ENCODE results near the gene KHSRP.

Gene KHSRP
- 73.5 to 109 (median 99.1) reads per million in 3 donors for total RNA-seq

DNA sequence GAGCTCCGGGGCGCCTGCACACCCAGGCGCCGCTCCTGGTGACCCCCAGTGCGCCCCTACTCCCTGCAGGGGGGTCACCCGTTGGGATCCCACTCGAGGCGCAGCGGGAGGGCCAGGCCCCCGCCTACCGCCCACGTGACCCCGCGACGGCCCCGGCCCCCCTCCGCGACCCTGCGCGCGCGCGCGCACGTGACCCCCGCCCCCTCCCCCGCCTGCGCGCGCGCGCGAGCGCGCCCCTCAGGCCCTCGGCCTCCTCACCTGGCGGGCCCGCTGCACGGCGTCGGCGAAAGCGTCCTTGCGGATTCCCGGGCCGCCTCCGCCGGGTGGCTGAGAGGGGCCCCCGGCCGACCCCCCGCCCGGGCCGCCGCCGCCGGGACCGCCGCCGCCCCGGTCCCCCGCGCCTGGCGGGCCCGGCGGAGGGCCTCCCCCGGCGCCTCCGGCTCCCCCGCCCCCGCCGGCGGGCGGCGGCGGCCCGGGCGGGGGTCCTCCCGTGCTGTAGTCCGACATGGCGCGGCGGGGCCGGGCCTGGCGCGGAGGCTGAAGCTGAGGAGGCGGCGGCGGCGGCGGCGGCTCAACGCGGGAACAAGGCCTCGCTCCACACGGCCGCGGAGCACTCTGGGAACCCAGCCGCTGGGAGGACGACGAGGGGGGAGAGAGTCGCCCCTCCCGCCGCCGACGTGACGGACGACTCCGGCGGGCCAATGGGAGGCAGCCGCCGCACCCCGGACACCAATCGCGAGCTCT lies at the start of gene KHSRP:
Gene KHSRP (minus strand): TSS at position 617 of the 744 bp plus-strand sequence. CDS start 110 bp downstream, at position 507.
- peaks cover 22% of the 10 kb centered on the region for H3K36me3 ChIP-seq (ENCODE audit: control insufficient read depth, insufficient read depth, low read length)
- H3K27me3 ChIP-seq (replicated peaks; ENCODE audit: control insufficient read depth, insufficient read depth, low read length, poor library complexity, severe bottlenecking), result no peaks in the 10 kb centered on the region
- H3K9me3 ChIP-seq (ENCODE audit: control insufficient read depth, low read length), result no peaks in the 10 kb centered on the region
- DNase-seq, result peak in 1 of 3 donors; percentile 13
- H3K4me1 ChIP-seq (ENCODE audit: control insufficient read depth, insufficient read depth, low read length, poor library complexity, severe bottlenecking), result peaks cover 17% of the 10 kb centered on the region
- peak within 1 kb of the TSS; percentile 51 for H3K4me3 ChIP-seq (ENCODE audit: insufficient read depth, low read depth, low read length, poor library complexity, severe bottlenecking)
- peak within 1 kb of the TSS; percentile 65 for H3K27ac ChIP-seq (ENCODE audit: insufficient read depth, low read length, poor library complexity, severe bottlenecking)

DNA sequence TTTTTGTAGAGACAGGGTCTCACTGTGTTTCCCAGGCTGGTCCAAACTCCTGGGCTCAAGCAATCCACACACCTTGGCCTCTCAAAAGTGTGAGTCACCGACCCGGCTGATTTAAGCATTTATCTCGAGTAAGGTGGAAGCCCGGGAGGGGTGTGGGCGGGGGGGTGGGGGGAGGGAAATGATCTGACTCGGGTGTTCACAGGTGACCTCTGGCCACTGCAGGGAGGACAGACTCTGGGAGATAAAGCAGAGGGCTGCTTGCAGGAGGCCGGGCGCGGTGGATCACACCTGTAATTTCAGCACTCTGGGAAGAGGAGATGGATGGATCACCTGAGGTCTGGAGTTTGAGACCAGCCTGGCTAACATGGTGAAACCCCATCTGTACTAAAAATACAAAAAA lies 49.0 kb upstream of the KHSRP start:
- Histone ChIP-seq H3K9me3 (ENCODE audit: control insufficient read depth, low read length) (no peaks in the 10 kb centered on the region), H3K27ac (ENCODE audit: insufficient read depth, low read length, poor library complexity, severe bottlenecking) (no peak overlapping the region)

DNA sequence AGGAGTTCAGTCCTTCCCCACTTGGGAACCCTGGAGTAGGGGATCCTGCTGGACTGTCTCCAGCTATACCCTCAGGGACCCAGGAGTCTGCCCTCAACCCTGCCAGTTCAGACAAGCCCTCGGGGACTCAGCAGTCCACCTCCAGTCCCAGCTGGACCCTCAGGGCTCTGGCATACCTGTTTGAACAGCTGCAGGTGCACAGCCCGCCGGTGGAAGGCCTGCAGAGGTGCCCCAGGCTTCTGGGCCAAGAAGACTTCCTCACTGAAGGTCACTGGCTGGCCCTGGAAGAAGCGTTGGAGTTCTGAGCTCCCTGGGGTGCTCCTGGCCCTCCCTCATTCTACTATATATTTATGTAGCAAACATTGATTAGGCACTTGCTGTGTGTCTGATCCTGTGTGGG lies 48.1 kb upstream of the KHSRP start:
- H3K4me3 ChIP-seq (ENCODE audit: insufficient read depth, low read depth, low read length, poor library complexity, severe bottlenecking), result no peak overlapping the region
- H3K36me3 ChIP-seq (ENCODE audit: control insufficient read depth, insufficient read depth, low read length), result peaks cover 46% of the 10 kb centered on the region
- H3K9me3 ChIP-seq (ENCODE audit: control insufficient read depth, low read length), result no peaks in the 10 kb centered on the region
- no peaks in the 10 kb centered on the region for H3K4me1 ChIP-seq (ENCODE audit: control insufficient read depth, insufficient read depth, low read length, poor library complexity, severe bottlenecking)
- no peak overlapping the region for H3K27ac ChIP-seq (ENCODE audit: insufficient read depth, low read length, poor library complexity, severe bottlenecking)
- no peaks in the 10 kb centered on the region for H3K27me3 ChIP-seq (replicated peaks; ENCODE audit: control insufficient read depth, insufficient read depth, low read length, poor library complexity, severe bottlenecking)
- DNase-seq, result no peak

More for the DNA sequence above, 49.0 kb upstream of the KHSRP start:
- peaks cover 51% of the 10 kb centered on the region for H3K36me3 ChIP-seq (ENCODE audit: control insufficient read depth, insufficient read depth, low read length)
- no peak overlapping the region for H3K4me3 ChIP-seq (ENCODE audit: insufficient read depth, low read depth, low read length, poor library complexity, severe bottlenecking)
- no peak for DNase-seq
- no peaks in the 10 kb centered on the region for H3K4me1 ChIP-seq (ENCODE audit: control insufficient read depth, insufficient read depth, low read length, poor library complexity, severe bottlenecking)
- no peaks in the 10 kb centered on the region for H3K27me3 ChIP-seq (replicated peaks; ENCODE audit: control insufficient read depth, insufficient read depth, low read length, poor library complexity, severe bottlenecking)

DNA sequence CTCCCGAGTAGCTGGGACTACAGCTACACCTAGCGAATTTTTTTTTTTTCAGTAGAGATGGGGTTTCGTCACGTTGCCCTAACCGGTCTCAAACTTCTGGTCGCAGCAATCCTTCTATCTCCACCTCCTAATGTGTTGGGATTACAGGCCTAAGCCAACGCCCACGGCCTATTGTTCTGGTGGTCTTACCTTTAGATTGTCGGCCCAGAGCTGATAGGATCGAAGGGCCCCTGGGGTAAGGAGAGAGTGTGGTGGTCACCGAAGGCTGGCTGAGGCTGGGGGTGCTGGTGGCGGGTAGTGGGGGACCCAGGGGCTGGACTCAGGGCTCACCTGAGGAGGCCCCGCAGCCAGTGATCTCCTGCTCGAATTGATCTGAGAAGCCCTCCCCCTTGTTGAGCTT lies 46.5 kb upstream of the KHSRP start:
- Histone ChIP-seq H3K27me3 (replicated peaks; ENCODE audit: control insufficient read depth, insufficient read depth, low read length, poor library complexity, severe bottlenecking) (no peaks in the 10 kb centered on the region), H3K36me3 (ENCODE audit: control insufficient read depth, insufficient read depth, low read length) (peaks cover 39% of the 10 kb centered on the region), H3K9me3 (ENCODE audit: control insufficient read depth, low read length) (no peaks in the 10 kb centered on the region), H3K4me1 (ENCODE audit: control insufficient read depth, insufficient read depth, low read length, poor library complexity, severe bottlenecking) (no peaks in the 10 kb centered on the region), H3K27ac (ENCODE audit: insufficient read depth, low read length, poor library complexity, severe bottlenecking) (no peak overlapping the region), H3K4me3 (ENCODE audit: insufficient read depth, low read depth, low read length, poor library complexity, severe bottlenecking) (no peak overlapping the region)
- DNase-seq, result no peak

GRCh38 chr19:6470173-6470572 lies 45.6 kb upstream of the KHSRP start:
- Histone ChIP-seq H3K4me1 (ENCODE audit: control insufficient read depth, insufficient read depth, low read length, poor library complexity, severe bottlenecking) (no peaks in the 10 kb centered on the region), H3K27ac (ENCODE audit: insufficient read depth, low read length, poor library complexity, severe bottlenecking) (no peak overlapping the region), H3K36me3 (ENCODE audit: control insufficient read depth, insufficient read depth, low read length) (peaks cover 30% of the 10 kb centered on the region), H3K9me3 (ENCODE audit: control insufficient read depth, low read length) (no peaks in the 10 kb centered on the region), H3K27me3 (replicated peaks; ENCODE audit: control insufficient read depth, insufficient read depth, low read length, poor library complexity, severe bottlenecking) (no peaks in the 10 kb centered on the region), H3K4me3 (ENCODE audit: insufficient read depth, low read depth, low read length, poor library complexity, severe bottlenecking) (no peak overlapping the region)
- DNase-seq, result no peak

DNA sequence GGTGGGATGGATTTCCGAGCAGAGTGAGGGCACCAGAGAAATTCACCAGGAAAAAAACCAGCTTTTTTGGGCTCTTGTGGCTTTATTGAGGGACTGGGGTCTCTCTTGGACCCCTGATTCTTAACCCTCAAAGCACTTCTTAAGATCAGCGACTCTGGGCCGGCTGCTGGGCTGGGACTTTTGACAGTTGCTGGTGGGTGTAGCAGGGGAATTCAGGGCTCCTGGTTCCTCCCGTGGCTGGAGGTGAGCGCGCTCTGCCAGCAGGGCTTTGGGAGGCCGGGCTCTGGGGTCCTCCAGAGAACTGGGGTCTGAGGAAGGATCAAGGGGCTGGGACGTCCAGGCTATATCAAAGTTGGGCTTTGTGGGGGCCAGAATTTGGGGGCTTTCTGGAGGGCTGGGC lies 42.8 kb upstream of the KHSRP start:
- Histone ChIP-seq H3K4me3 (ENCODE audit: insufficient read depth, low read depth, low read length, poor library complexity, severe bottlenecking) (no peak overlapping the region), H3K9me3 (ENCODE audit: control insufficient read depth, low read length) (no peaks in the 10 kb centered on the region), H3K36me3 (ENCODE audit: control insufficient read depth, insufficient read depth, low read length) (peaks cover 19% of the 10 kb centered on the region), H3K27ac (ENCODE audit: insufficient read depth, low read length, poor library complexity, severe bottlenecking) (no peak overlapping the region), H3K4me1 (ENCODE audit: control insufficient read depth, insufficient read depth, low read length, poor library complexity, severe bottlenecking) (peaks cover 11% of the 10 kb centered on the region), H3K27me3 (replicated peaks; ENCODE audit: control insufficient read depth, insufficient read depth, low read length, poor library complexity, severe bottlenecking) (no peaks in the 10 kb centered on the region)
- no peak for DNase-seq

DNA sequence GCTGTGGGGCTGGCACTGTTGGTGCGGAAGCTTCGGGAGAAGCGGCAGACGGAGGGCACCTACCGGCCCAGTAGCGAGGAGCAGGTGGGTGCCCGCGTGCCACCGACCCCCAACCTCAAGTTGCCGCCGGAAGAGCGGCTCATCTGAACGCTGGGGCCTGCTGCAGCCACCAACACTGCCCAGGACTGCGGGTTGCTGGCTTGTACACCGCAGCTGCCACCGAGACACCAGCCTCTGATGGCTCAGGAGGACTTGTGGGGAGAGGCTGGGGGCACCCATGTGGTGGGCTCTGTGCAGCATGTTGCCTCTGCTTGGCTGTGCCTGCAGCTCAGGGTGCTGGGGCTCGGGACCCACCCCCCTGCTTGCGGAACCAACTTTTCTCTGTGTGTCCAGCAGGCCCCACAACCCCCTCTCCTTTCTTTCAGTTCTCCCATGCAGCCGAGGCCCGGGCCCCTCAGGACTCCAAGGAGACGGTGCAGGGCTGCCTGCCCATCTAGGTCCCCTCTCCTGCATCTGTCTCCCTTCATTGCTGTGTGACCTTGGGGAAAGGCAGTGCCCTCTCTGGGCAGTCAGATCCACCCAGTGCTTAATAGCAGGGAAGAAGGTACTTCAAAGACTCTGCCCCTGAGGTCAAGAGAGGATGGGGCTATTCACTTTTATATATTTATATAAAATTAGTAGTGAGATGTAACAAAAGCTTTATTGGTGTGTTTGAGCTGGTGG lies 42.1 kb upstream of the KHSRP start:
- Histone ChIP-seq H3K4me1 (ENCODE audit: control insufficient read depth, insufficient read depth, low read length, poor library complexity, severe bottlenecking) (peaks cover 11% of the 10 kb centered on the region), H3K27me3 (replicated peaks; ENCODE audit: control insufficient read depth, insufficient read depth, low read length, poor library complexity, severe bottlenecking) (no peaks in the 10 kb centered on the region), H3K9me3 (ENCODE audit: control insufficient read depth, low read length) (no peaks in the 10 kb centered on the region), H3K36me3 (ENCODE audit: control insufficient read depth, insufficient read depth, low read length) (peaks cover 19% of the 10 kb centered on the region), H3K4me3 (ENCODE audit: insufficient read depth, low read depth, low read length, poor library complexity, severe bottlenecking) (no peak overlapping the region), H3K27ac (ENCODE audit: insufficient read depth, low read length, poor library complexity, severe bottlenecking) (no peak overlapping the region)
- DNase-seq, result no peak

DNA sequence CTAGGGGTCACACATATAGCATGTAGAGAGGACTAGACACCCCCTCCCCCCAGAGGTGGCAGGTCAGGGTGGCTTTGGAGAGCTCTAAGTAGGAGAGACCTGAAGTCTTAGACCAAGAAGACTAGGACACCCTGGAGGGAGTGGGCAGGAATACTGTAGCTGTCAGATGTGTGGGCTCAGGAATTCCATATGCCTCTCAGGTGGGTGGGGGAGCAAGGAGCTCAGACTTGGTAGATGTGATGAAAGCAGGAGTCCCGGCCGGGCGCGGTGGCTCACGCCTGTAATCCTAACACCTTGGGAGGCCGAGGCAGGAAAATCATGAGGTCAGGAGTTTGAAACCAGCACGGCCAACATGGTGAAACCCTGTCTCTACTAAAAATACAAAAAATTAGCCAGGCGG lies 41.1 kb upstream of the KHSRP start:
- no peaks in the 10 kb centered on the region for H3K27me3 ChIP-seq (replicated peaks; ENCODE audit: control insufficient read depth, insufficient read depth, low read length, poor library complexity, severe bottlenecking)
- no peak for DNase-seq
- H3K4me3 ChIP-seq (ENCODE audit: insufficient read depth, low read depth, low read length, poor library complexity, severe bottlenecking), result no peak overlapping the region
- H3K9me3 ChIP-seq (ENCODE audit: control insufficient read depth, low read length), result no peaks in the 10 kb centered on the region
- no peak overlapping the region for H3K27ac ChIP-seq (ENCODE audit: insufficient read depth, low read length, poor library complexity, severe bottlenecking)
- peaks cover 11% of the 10 kb centered on the region for H3K36me3 ChIP-seq (ENCODE audit: control insufficient read depth, insufficient read depth, low read length)
- H3K4me1 ChIP-seq (ENCODE audit: control insufficient read depth, insufficient read depth, low read length, poor library complexity, severe bottlenecking), result peaks cover 11% of the 10 kb centered on the region

DNA sequence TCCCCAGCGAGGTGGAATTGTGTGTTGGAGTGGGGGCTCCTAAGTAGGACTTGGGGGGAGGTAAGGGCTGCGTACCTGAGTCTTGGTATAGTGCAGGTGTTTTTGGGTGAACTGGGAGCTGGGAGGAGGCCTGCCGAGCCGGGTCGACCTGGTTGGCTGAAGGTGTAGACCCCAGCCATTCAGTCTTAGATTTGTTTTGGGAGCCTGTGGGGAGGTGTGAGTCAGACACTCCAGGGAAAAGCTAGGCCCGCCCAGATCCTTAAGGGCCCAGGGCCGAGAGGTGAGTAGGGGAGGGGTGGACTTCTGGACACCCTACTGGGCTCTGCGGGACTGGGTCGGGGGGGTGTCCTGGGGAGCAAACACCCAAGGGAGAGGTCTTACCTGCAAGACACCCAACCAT lies 40.4 kb upstream of the KHSRP start:
- no peak for DNase-seq
- Histone ChIP-seq H3K9me3 (ENCODE audit: control insufficient read depth, low read length) (no peaks in the 10 kb centered on the region), H3K27me3 (replicated peaks; ENCODE audit: control insufficient read depth, insufficient read depth, low read length, poor library complexity, severe bottlenecking) (no peaks in the 10 kb centered on the region), H3K4me1 (ENCODE audit: control insufficient read depth, insufficient read depth, low read length, poor library complexity, severe bottlenecking) (peaks cover 11% of the 10 kb centered on the region), H3K27ac (ENCODE audit: insufficient read depth, low read length, poor library complexity, severe bottlenecking) (no peak overlapping the region), H3K36me3 (ENCODE audit: control insufficient read depth, insufficient read depth, low read length) (peaks cover 8% of the 10 kb centered on the region), H3K4me3 (ENCODE audit: insufficient read depth, low read depth, low read length, poor library complexity, severe bottlenecking) (no peak overlapping the region)
